H1 (cell line): ENCODE data around the gene RMND1. TPM values are rescaled to one million over a fixed set of nuclear protein-coding genes. Genes with fewer than 3 reads are reported as not detected.

Source experiments
- CTCF ChIA-PET: fragments of 300-600 bp; sonication (Branson Sonifier 250); formaldehyde crosslinking; loops from one replicate; lab custom pipeline; 2021; ENCODE audit not compliant: partially characterized antibody; lab: Charles Lee
- POLR2A ChIA-PET: fragments of 300-600 bp; sonication (Branson Sonifier 250); formaldehyde crosslinking; loops from one replicate; lab custom pipeline; 2021; ENCODE audit warnings: inconsistent platforms; ENCODE audit not compliant: partially characterized antibody; lab: Charles Lee
- DNase-seq, 2 experiments: peaks; one replicate each; pipeline versions ENCODE4 v3.0.0 to v3.0.0-alpha.2; 2010 to 2022; ENCODE audit warnings: low spot score in 2 of 2, low read depth in 1 of 2, mixed read lengths in 1 of 2
- FAIRE-seq: peaks from 2 replicates; lab custom pipeline; 2011; peaks lifted over from hg19 to GRCh38; lab: Jason Lieb, UNC
- H2AFZ ChIP-seq: 2 replicates; pipeline ENCODE4 v1.8.1; 2012; ENCODE audit warnings: low read length, inconsistent platforms
- H2AK5ac ChIP-seq: 2 replicates; pipeline ENCODE4 v1.6.1; 2013; ENCODE audit warnings: low read depth, low read length
- H2BK120ac ChIP-seq: replicated peaks from 2 replicates; pipeline ENCODE3; 2013; ENCODE audit warnings: low read depth, low read length, inconsistent platforms
- H2BK12ac ChIP-seq: 2 replicates; pipeline ENCODE4 v1.6.1; 2013; ENCODE audit warnings: low read depth, low read length
- H2BK15ac ChIP-seq: 2 replicates; pipeline ENCODE4 v1.6.1; 2013; ENCODE audit warnings: low read length
- H2BK20ac ChIP-seq: 2 replicates; pipeline ENCODE4 v1.6.1; 2013; ENCODE audit warnings: low read length
- H2BK5ac ChIP-seq: 2 replicates; pipeline ENCODE4 v1.6.1; 2013; ENCODE audit warnings: low read depth, low read length
- H3K14ac ChIP-seq: 2 replicates; pipeline ENCODE4 v1.6.1; 2013; ENCODE audit warnings: inconsistent platforms; ENCODE audit not compliant: insufficient read length
- H3K18ac ChIP-seq: 2 replicates; pipeline ENCODE4 v1.6.1; 2013; ENCODE audit warnings: low read length; ENCODE audit errors: extremely low read depth
- H3K23ac ChIP-seq: 2 replicates; pipeline ENCODE4 v1.6.1; 2013; ENCODE audit warnings: inconsistent platforms; ENCODE audit not compliant: insufficient read length
- H3K23me2 ChIP-seq: 2 replicates; pipeline ENCODE4 v1.6.1; 2013; ENCODE audit warnings: low read depth, low read length
- H3K27ac ChIP-seq: 2 replicates; pipeline ENCODE4 v1.6.1; 2011; ENCODE audit warnings: low read depth, low read length, inconsistent platforms
- H3K27me3 ChIP-seq, 4 experiments: replicated peaks in 1 of 4; 1 replicate in 1 of 4; 2 replicates in 3 of 4; pipeline versions ENCODE4 v1.6.1 to v1.8.1; 2011 to 2013; ENCODE audit warnings: low read length in 3 of 4, mild to moderate bottlenecking in 3 of 4, inconsistent platforms in 2 of 4, mixed read lengths in 2 of 4, moderate library complexity in 1 of 4; ENCODE audit not compliant: control insufficient read depth in 3 of 4, insufficient read depth in 3 of 4; ENCODE audit errors: extremely low read depth in 1 of 4
- H3K36me3 ChIP-seq, 4 experiments: 2 replicates each; pipeline versions ENCODE4 v1.6.1 to v1.8.1; 2011 to 2013; ENCODE audit warnings: mild to moderate bottlenecking in 4 of 4, low read length in 3 of 4, moderate library complexity in 2 of 4, control low read depth in 1 of 4, inconsistent platforms in 1 of 4; ENCODE audit not compliant: insufficient read depth in 4 of 4, control insufficient read depth in 2 of 4
- H3K4ac ChIP-seq: replicated peaks from 2 replicates; pipeline ENCODE3; 2013; ENCODE audit warnings: low read length, low read depth, mixed read lengths, inconsistent platforms; ENCODE audit not compliant: insufficient read length
- H3K4me1 ChIP-seq, 4 experiments: replicated peaks in 1 of 4; 1 replicate in 1 of 4; 2 replicates in 3 of 4; pipeline versions ENCODE4 v1.6.1 to v1.8.1; 2011 to 2013; ENCODE audit warnings: low read length in 3 of 4, inconsistent platforms in 2 of 4, mixed read lengths in 1 of 4; ENCODE audit not compliant: insufficient read depth in 4 of 4, control insufficient read depth in 3 of 4
- H3K4me2 ChIP-seq, 2 experiments: 2 replicates each; pipeline versions ENCODE4 v1.6.1 to v1.8.1; 2011 to 2013; ENCODE audit warnings: low read depth in 2 of 2, low read length in 2 of 2, control low read depth in 1 of 2, inconsistent platforms in 1 of 2, mild to moderate bottlenecking in 1 of 2; ENCODE audit not compliant: insufficient read depth in 1 of 2
- H3K4me3 ChIP-seq, 4 experiments: fragments of 200-600, 300-600 bp in 1 of 4; sonication (generic), shearing (Covaris generic), sonication (Bioruptor Twin) in 1 of 4; 2 replicates each; pipeline versions ENCODE4 v1.5.1 to v1.8.1; 2011 to 2016; ENCODE audit warnings: low read length in 4 of 4, low read depth in 3 of 4, control low read depth in 2 of 4, inconsistent platforms in 2 of 4, mild to moderate bottlenecking in 2 of 4, mixed read lengths in 1 of 4, moderate library complexity in 1 of 4; ENCODE audit not compliant: insufficient read depth in 2 of 4; ENCODE audit errors: extremely low read depth in 1 of 4
- H3K56ac ChIP-seq: replicated peaks from 2 replicates; pipeline ENCODE3; 2013; ENCODE audit warnings: low read depth, mild to moderate bottlenecking, mixed read lengths, low read length, inconsistent platforms; ENCODE audit not compliant: insufficient read length
- H3K79me1 ChIP-seq: 2 replicates; pipeline ENCODE4 v1.6.1; 2013; ENCODE audit warnings: low read depth, low read length, control low read depth
- H3K79me2 ChIP-seq, 2 experiments: 2 replicates each; pipeline versions ENCODE4 v1.6.1 to v1.8.1; 2012 to 2013; ENCODE audit warnings: low read length in 2 of 2, mild to moderate bottlenecking in 2 of 2, inconsistent platforms in 1 of 2; ENCODE audit not compliant: insufficient read depth in 2 of 2, control insufficient read depth in 1 of 2
- H3K9ac ChIP-seq, 4 experiments: replicated peaks in 1 of 4; 1 replicate in 1 of 4; 2 replicates in 3 of 4; pipeline versions ENCODE4 v1.6.1 to v1.8.1; 2011 to 2013; ENCODE audit warnings: low read depth in 3 of 4, low read length in 3 of 4, control low read depth in 2 of 4, mild to moderate bottlenecking in 2 of 4, moderate library complexity in 2 of 4, inconsistent platforms in 1 of 4; ENCODE audit errors: extremely low read depth in 1 of 4
- H3K9me3 ChIP-seq, 2 experiments: 2 replicates each; pipeline versions ENCODE4 v1.6.1 to v1.8.1; 2012 to 2013; ENCODE audit warnings: mild to moderate bottlenecking in 2 of 2, moderate library complexity in 2 of 2, control low read depth in 1 of 2, inconsistent platforms in 1 of 2, low read depth in 1 of 2, low read length in 1 of 2, mixed read lengths in 1 of 2; ENCODE audit not compliant: insufficient read depth in 2 of 2
- H4K20me1 ChIP-seq, 2 experiments: replicated peaks in 1 of 2; 2 replicates each; pipeline versions ENCODE3 to v1.8.1; 2011 to 2013; ENCODE audit warnings: inconsistent platforms in 2 of 2, low read length in 2 of 2, mild to moderate bottlenecking in 1 of 2; ENCODE audit not compliant: insufficient read depth in 2 of 2, control insufficient read depth in 1 of 2
- H4K5ac ChIP-seq: 2 replicates; pipeline ENCODE4 v1.6.1; 2013; ENCODE audit warnings: low read length, low read depth, mixed read lengths, inconsistent platforms; ENCODE audit not compliant: insufficient read length
- H4K8ac ChIP-seq: 2 replicates; pipeline ENCODE4 v1.8.0; 2013; ENCODE audit warnings: mild to moderate bottlenecking, moderate library complexity, low read length, inconsistent platforms; ENCODE audit not compliant: insufficient read depth; ENCODE audit errors: extremely low read depth
- H4K91ac ChIP-seq: replicated peaks from 2 replicates; pipeline ENCODE3; 2013; ENCODE audit warnings: low read length, mixed read lengths, inconsistent platforms; ENCODE audit not compliant: insufficient read length
- ASH2L ChIP-seq: fragments of 200-600, 300-600 bp; sonication (generic); IDR thresholded peaks from one replicate; pipeline ENCODE4 v1.7.1; 2017; ENCODE audit warnings: low read length
- BACH1 ChIP-seq: IDR thresholded peaks from 2 replicates; pipeline ENCODE4 v1.6.1; 2012; ENCODE audit warnings: low read length, improper control_type of control experiment
- CBX5 ChIP-seq: fragments of 300-800, 300-1000 bp; sonication (generic); IDR thresholded peaks from 2 replicates; pipeline ENCODE4 v1.7.1; 2016; ENCODE audit warnings: antibody characterized with exemption, low read length, low read depth
- EGR1 ChIP-seq: IDR thresholded peaks from 2 replicates; pipeline ENCODE4 v1.6.1; 2011; ENCODE audit warnings: low read depth, low read length, borderline replicate concordance
- GABPA ChIP-seq: IDR thresholded peaks from 2 replicates; pipeline ENCODE4 v1.6.1; 2011; ENCODE audit warnings: mild to moderate bottlenecking, low read length, moderate library complexity, borderline replicate concordance; ENCODE audit not compliant: insufficient read depth
- WGBS, 2 experiments: shearing (Covaris generic) in 1 of 2; methylation state at CpG; one replicate each; pipeline versions ENCODE4 v1.1.6 to v1.1.7; 2013 to 2015; ENCODE audit warnings: low lambda C conversion rate in 2 of 2, mixed read lengths in 2 of 2, inconsistent platforms in 1 of 2, low coverage in 1 of 2, missing lambda C conversion rate in 1 of 2; ENCODE audit not compliant: insufficient replicate concordance in 2 of 2, insufficient coverage in 1 of 2, insufficient read length in 1 of 2; ENCODE audit errors: extremely low coverage in 1 of 2, missing lambda C conversion rate in 1 of 2; 5-methylcytosine and 5-hydroxymethylcytosine counted together
- polyA plus RNA-seq, 7 experiments: library from polyadenylated mRNA; depleted of rRNA in 3 of 7; stranded (reverse) in 5 of 7; unstranded in 2 of 7; fragments of >200 nt in 5 of 7; fragments of 200-250 nt in 2 of 7; gene quantifications; 1 replicate in 5 of 7; 2 replicates in 1 of 7; 4 replicates in 1 of 7; pipeline versions ENCODE4 v1.2.1 to v1.2.3, GENCODE V29; 2011 to 2013; ENCODE audit warnings: missing spikeins in 2 of 7, mixed read lengths in 2 of 7
- total RNA-seq: library from RNA; stranded (reverse); fragmentation: NEBNext Ultra II Directional; extraction: Animal tissue kit (Norgen Biotek cat#: 25700); gene quantifications from 2 replicates; pipeline ENCODE4 v1.2.1, GENCODE V29; 2021

The RMND1 gene
- total and polyA plus RNA-seq, 2 of the 8 experiments (the other 6 are each of a cell fraction or from before 2014, with no cell fraction given), result 7.3 to 21.9 TPM

GRCh38 chr6:151409260-151409659 lies 42.7 kb downstream of the RMND1 start:
- H3K4me3 ChIP-seq, result no peak overlapping the region
- H3K4ac ChIP-seq, result no peak overlapping the region
- H3K9me3 ChIP-seq, result no peaks in the 10 kb centered on the region
- H4K91ac ChIP-seq, result no peak overlapping the region
- no peak overlapping the region for H2AK5ac ChIP-seq
- H2BK20ac ChIP-seq, result no peak overlapping the region
- 0 out of 4 replicates have a peak, but pooled peaks cover 0 to 2% of the 10 kb centered on the region in 2 experiments for H3K79me2 ChIP-seq
- no peak for FAIRE-seq
- H3K18ac ChIP-seq, result no peak overlapping the region
- no peak overlapping the region for H2BK5ac ChIP-seq
- H3K36me3 ChIP-seq, result peaks cover 2 to 57% (median 30%) of the 10 kb centered on the region in 4 experiments; a peak in 6 of 8 replicates
- TF ChIP-seq CBX5 (no peak), ASH2L (no peak), GABPA (no peak), EGR1 (no peak), BACH1 (no peak)
- TF ChIP-seq, all 59 proteins: peak for 0
- no peak overlapping the region for H3K56ac ChIP-seq
- H4K5ac ChIP-seq, result no peak overlapping the region
- no peak overlapping the region for H3K27ac ChIP-seq
- CTCF ChIA-PET, result no interaction called here
- no peaks in the 10 kb centered on the region for H3K4me1 ChIP-seq
- H2BK15ac ChIP-seq, result no peak overlapping the region
- H4K8ac ChIP-seq, result no peak overlapping the region
- no peak overlapping the region for H3K9ac ChIP-seq
- no peak overlapping the region for H2BK12ac ChIP-seq
- H3K27me3 ChIP-seq, result no peaks in the 10 kb centered on the region
- whole genome bisulfite sequencing, 2 experiments, result 97% methylated on average over 2 of the region's 2 CpGs; no CpG with 5 or more reads in 1 of the 2 experiments
- no peak overlapping the region for H3K23ac ChIP-seq
- POLR2A ChIA-PET, result no interaction called here
- H3K4me2 ChIP-seq, result no peak overlapping the region
- H2AFZ ChIP-seq, result no peak overlapping the region
- no peak overlapping the region for H3K14ac ChIP-seq
- no peak overlapping the region for H2BK120ac ChIP-seq
- DNase-seq, result no peak
- peaks cover 0 to 7% of the 10 kb centered on the region in 2 experiments for H4K20me1 ChIP-seq
- H3K23me2 ChIP-seq, result no peaks in the 10 kb centered on the region
- H3K79me1 ChIP-seq, result no peaks in the 10 kb centered on the region
